HG03108 (cell line): Measurements from ENCODE around the gene RPS21.
"Not testable (repeated sequence)": the region's sequence is repeated elsewhere in the genome, so short reads cannot be mapped to it uniquely, and the experiment has no call there.

Source experiments
- ATAC-seq: cut with Tn5 transposase; IDR thresholded peaks from one replicate; pipeline ENCODE4 v1.9.1; 2021; ENCODE audit warnings: moderate library complexity; ENCODE audit not compliant: unreplicated experiment

Gene RPS21

GRCh38 chr20:62364911-62365736 is 21.8 kb upstream of the RPS21 start:
- no peak for ATAC-seq

- ATAC-seq: no peak
Observed at GRCh38 chr20:62365814-62366369, 21.0 kb upstream of the RPS21 start.

- ATAC-seq: no peak
Observed at GRCh38 chr20:62366370-62367135, 20.4 kb upstream of the RPS21 start.

GRCh38 chr20:62367136-62367632 is 19.7 kb upstream of the RPS21 start, which contains the start of gene LAMA5:
Gene LAMA5, minus strand, starts transcription at chr20:62367312. Its CDS starts 67 bp downstream, at chr20:62367245.
- no peak for ATAC-seq

GRCh38 chr20:62367633-62368391 is 19.1 kb upstream of the RPS21 start:
- ATAC-seq: no peak

GRCh38 chr20:62368392-62368975 is 18.4 kb upstream of the RPS21 start:
- ATAC-seq: no peak

- no peak for ATAC-seq
Observed at GRCh38 chr20:62368976-62369814, 17.7 kb upstream of the RPS21 start.

- ATAC-seq: no peak
Observed at GRCh38 chr20:62369815-62370114, 17.1 kb upstream of the RPS21 start.

- ATAC-seq: no peak
Observed at GRCh38 chr20:62370115-62370806, 16.6 kb upstream of the RPS21 start.

GRCh38 chr20:62370807-62371587 is 15.9 kb upstream of the RPS21 start:
- ATAC-seq: no peak

GRCh38 chr20:62371588-62372041 is 15.3 kb upstream of the RPS21 start:
- ATAC-seq: no peak

GRCh38 chr20:62372042-62372993 is 14.6 kb upstream of the RPS21 start:
- ATAC-seq: no peak

GRCh38 chr20:62373631-62374179 is 13.2 kb upstream of the RPS21 start:
- ATAC-seq: not testable (repeated sequence)

GRCh38 chr20:62374331-62375152 is 12.4 kb upstream of the RPS21 start:
- no peak for ATAC-seq

GRCh38 chr20:62376112-62377063 is 10.5 kb upstream of the RPS21 start:
- ATAC-seq: no peak
